HEK293 (cell line): ENCODE measurements around the gene MYL7.

Source experiments
- CTCF ChIA-PET: fragments of 350-600 bp; formaldehyde crosslinking; extraction: SDS; loops from one replicate; lab custom pipeline; 2021; ENCODE audit warnings: antibody characterized with exemption; lab: Yijun Ruan, JAX
- POLR2A ChIA-PET: fragments of 300-600 bp; formaldehyde crosslinking; extraction: SDS; loops from one replicate; lab custom pipeline; 2020; ENCODE audit warnings: antibody characterized with exemption, inconsistent platforms; lab: Yijun Ruan, JAX
- H3K27ac ChIP-seq: fragments of 200-500 bp; sonication (Bioruptor generic); 2 replicates; pipeline ENCODE4 v1.5.1; 2014; ENCODE audit warnings: low read depth, low read length, control low read depth, inconsistent platforms; ENCODE audit errors: extremely low read depth
- H3K36me3 ChIP-seq, 2 experiments: fragments of 200-500 bp in 1 of 2; sonication (Bioruptor generic) in 1 of 2; 1 replicate in 1 of 2; 2 replicates in 1 of 2; pipeline ENCODE4 v1.5.1; 2014 to 2017; ENCODE audit warnings: inconsistent platforms in 2 of 2, low read length in 2 of 2; ENCODE audit not compliant: control insufficient read depth in 2 of 2, insufficient read depth in 1 of 2
- H3K4me1 ChIP-seq: fragments of 200-500 bp; sonication (Bioruptor generic); 2 replicates; pipeline ENCODE4 v1.5.1; 2014; ENCODE audit warnings: mild to moderate bottlenecking, low read length, inconsistent platforms; ENCODE audit not compliant: control insufficient read depth, insufficient read depth
- H3K4me3 ChIP-seq: 2 replicates; pipeline ENCODE4 v1.5.1; 2011; ENCODE audit warnings: low read depth, mild to moderate bottlenecking, control low read depth, low read length, moderate library complexity
- H3K9me3 ChIP-seq: fragments of 200-500 bp; sonication (Bioruptor generic); 2 replicates; pipeline ENCODE4 v1.5.1; 2014; ENCODE audit warnings: low read depth, low read length, inconsistent platforms; ENCODE audit not compliant: control insufficient read depth, insufficient read depth
- GLI4 ChIP-seq: fragments of 450-650 bp; formaldehyde crosslinking; IDR thresholded peaks from 2 replicates; pipeline ENCODE4 v1.5.1; 2016; ENCODE audit warnings: missing biosample characterization, missing genetic modification characterization
- SP3 ChIP-seq: fragments of 450-650 bp; formaldehyde crosslinking; IDR thresholded peaks from 2 replicates; pipeline ENCODE4 v1.5.1; 2016; ENCODE audit warnings: missing biosample characterization, missing genetic modification characterization
- ZBTB7A ChIP-seq: fragments of 450-650 bp; formaldehyde crosslinking; IDR thresholded peaks from 2 replicates; pipeline ENCODE4 v1.5.1; 2016; ENCODE audit warnings: low read depth, missing biosample characterization, missing genetic modification characterization
- ZEB2 ChIP-seq: fragments of 450-650 bp; formaldehyde crosslinking; IDR thresholded peaks from 2 replicates; pipeline ENCODE4 v1.5.1; 2016; ENCODE audit warnings: missing biosample characterization, missing genetic modification characterization
- ZFP69B ChIP-seq: fragments of 450-650 bp; formaldehyde crosslinking; IDR thresholded peaks from 2 replicates; pipeline ENCODE4 v1.5.1; 2016; ENCODE audit warnings: missing biosample characterization, missing genetic modification characterization
- ZNF169 ChIP-seq: fragments of 450-650 bp; formaldehyde crosslinking; IDR thresholded peaks from 2 replicates; pipeline ENCODE4 v1.5.1; 2016; ENCODE audit warnings: missing biosample characterization, missing genetic modification characterization
- ZNF175 ChIP-seq: fragments of 450-650 bp; formaldehyde crosslinking; IDR thresholded peaks from 2 replicates; pipeline ENCODE4 v1.5.1; 2016; ENCODE audit warnings: missing biosample characterization, missing genetic modification characterization
- ZNF23 ChIP-seq: fragments of 450-650 bp; formaldehyde crosslinking; IDR thresholded peaks from 2 replicates; pipeline ENCODE4 v1.5.1; 2016; ENCODE audit warnings: missing biosample characterization, missing genetic modification characterization, borderline replicate concordance
- ZNF335 ChIP-seq: fragments of 450-650 bp; formaldehyde crosslinking; conservative IDR thresholded peaks from 2 replicates; pipeline ENCODE4 v1.5.1; 2016; ENCODE audit warnings: missing biosample characterization, missing genetic modification characterization
- ZNF529 ChIP-seq: fragments of 450-650 bp; formaldehyde crosslinking; IDR thresholded peaks from 2 replicates; pipeline ENCODE4 v1.5.1; 2017; ENCODE audit warnings: missing genetic modification characterization, missing biosample characterization; ENCODE audit not compliant: insufficient replicate concordance
- ZNF776 ChIP-seq: fragments of 450-650 bp; formaldehyde crosslinking; IDR thresholded peaks from 2 replicates; pipeline ENCODE4 v1.5.0; 2017; ENCODE audit warnings: missing biosample characterization, missing genetic modification characterization, borderline replicate concordance
- TF ChIP-seq, protein P1 (sequence below): fragments of 450-650 bp; formaldehyde crosslinking; IDR thresholded peaks from 2 replicates; pipeline ENCODE4 v1.5.1; 2016; ENCODE audit warnings: missing biosample characterization, missing genetic modification characterization
- TF ChIP-seq, protein P2 (sequence below): fragments of 450-650 bp; formaldehyde crosslinking; IDR thresholded peaks from 2 replicates; pipeline ENCODE4 v1.5.1; 2017; ENCODE audit warnings: missing biosample characterization, mild to moderate bottlenecking, missing genetic modification characterization, moderate library complexity
- TF ChIP-seq, protein P3 (sequence below): fragments of 450-650 bp; formaldehyde crosslinking; IDR thresholded peaks from 2 replicates; pipeline ENCODE4 v1.5.1; 2016; ENCODE audit warnings: missing biosample characterization, missing genetic modification characterization

MYL7 gene

DNA sequence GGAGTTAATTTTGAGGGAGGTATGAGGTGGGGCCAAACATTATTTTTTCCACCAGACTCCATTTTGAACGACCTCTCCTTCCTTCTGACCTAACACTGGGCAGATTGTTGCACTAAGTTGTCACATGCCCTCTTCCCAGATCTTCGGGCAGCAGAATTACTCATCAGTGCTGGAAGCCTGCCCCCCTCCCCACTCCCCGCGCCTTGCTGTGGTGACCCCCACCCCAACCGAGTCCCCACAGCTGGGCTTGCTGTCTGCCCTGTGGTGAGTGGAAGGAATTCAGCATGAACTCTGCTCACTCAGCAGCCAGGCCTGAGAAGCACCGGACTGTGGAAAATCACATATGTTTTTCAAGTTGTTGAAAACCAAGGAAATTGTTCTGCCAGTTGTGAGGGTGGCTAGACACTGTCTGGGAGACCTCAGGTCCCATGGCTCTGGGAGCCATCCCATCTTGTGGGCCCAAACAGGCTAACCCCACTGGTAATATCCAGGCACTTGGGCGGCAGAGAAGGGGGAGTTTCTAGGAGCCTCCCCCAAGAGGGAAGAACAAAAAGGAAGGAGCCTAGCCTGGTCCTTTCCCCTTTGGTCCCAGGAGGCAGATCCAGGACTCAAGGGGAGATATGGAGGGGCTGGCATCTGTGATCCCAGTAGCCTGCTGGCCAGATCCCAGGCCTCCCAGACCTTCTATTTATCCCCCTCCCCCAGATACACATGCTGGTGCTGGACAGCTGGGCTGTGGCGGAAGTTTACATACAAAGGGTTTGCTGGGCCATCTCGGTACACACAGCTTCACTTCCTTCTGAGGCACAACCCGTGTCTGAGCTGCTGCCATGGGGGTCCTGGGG, 40.5 kb downstream of the MYL7 start (continued):
- TF ChIP-seq, protein P1, sequence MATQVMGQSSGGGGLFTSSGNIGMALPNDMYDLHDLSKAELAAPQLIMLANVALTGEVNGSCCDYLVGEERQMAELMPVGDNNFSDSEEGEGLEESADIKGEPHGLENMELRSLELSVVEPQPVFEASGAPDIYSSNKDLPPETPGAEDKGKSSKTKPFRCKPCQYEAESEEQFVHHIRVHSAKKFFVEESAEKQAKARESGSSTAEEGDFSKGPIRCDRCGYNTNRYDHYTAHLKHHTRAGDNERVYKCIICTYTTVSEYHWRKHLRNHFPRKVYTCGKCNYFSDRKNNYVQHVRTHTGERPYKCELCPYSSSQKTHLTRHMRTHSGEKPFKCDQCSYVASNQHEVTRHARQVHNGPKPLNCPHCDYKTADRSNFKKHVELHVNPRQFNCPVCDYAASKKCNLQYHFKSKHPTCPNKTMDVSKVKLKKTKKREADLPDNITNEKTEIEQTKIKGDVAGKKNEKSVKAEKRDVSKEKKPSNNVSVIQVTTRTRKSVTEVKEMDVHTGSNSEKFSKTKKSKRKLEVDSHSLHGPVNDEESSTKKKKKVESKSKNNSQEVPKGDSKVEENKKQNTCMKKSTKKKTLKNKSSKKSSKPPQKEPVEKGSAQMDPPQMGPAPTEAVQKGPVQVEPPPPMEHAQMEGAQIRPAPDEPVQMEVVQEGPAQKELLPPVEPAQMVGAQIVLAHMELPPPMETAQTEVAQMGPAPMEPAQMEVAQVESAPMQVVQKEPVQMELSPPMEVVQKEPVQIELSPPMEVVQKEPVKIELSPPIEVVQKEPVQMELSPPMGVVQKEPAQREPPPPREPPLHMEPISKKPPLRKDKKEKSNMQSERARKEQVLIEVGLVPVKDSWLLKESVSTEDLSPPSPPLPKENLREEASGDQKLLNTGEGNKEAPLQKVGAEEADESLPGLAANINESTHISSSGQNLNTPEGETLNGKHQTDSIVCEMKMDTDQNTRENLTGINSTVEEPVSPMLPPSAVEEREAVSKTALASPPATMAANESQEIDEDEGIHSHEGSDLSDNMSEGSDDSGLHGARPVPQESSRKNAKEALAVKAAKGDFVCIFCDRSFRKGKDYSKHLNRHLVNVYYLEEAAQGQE (tag by site-specific recombination), result peak; percentile 49; the same call in 1 of the 2 replicates

DNA sequence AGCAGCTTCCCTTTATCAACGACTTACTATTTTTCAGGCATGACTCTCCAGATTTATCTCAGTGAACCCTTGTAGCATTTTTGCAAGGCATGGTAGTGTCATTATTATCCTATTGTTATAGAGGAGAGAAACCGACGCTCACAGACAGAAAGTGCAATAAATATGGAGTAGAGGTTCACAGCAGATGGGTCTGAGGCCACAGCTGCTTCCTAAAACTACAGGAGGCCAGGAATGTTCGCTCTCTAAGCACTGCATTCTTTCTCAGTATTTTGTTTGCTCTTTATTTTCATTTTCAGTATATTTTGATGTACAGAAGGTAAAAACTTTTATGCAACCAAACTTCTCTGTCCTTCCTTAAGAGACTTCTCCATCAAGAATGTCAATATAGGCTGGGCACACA, 41.5 kb downstream of the MYL7 start:
- ChIA-PET POLR2A (no interaction called here), CTCF (interaction anchor here (1.5 to 1.6 kb wide), 2 partner anchors 10 to 27 kb away, joined by 3 to 6 read pairs; no protein-coding TSS in a partner anchor)
- no peaks in the 10 kb centered on the region for H3K36me3 ChIP-seq
- TF ChIP-seq SP3 (tag by site-specific recombination) (no peak), ZFP69B (tag by site-specific recombination) (no peak), GLI4 (tag by site-specific recombination) (no peak), ZNF529 (tag by site-specific recombination) (no peak), ZNF23 (tag by site-specific recombination) (no peak), ZNF169 (no peak), ZNF175 (no peak), ZNF776 (tag by site-specific recombination) (no peak), ZEB2 (no peak)
- TF ChIP-seq, protein P2, sequence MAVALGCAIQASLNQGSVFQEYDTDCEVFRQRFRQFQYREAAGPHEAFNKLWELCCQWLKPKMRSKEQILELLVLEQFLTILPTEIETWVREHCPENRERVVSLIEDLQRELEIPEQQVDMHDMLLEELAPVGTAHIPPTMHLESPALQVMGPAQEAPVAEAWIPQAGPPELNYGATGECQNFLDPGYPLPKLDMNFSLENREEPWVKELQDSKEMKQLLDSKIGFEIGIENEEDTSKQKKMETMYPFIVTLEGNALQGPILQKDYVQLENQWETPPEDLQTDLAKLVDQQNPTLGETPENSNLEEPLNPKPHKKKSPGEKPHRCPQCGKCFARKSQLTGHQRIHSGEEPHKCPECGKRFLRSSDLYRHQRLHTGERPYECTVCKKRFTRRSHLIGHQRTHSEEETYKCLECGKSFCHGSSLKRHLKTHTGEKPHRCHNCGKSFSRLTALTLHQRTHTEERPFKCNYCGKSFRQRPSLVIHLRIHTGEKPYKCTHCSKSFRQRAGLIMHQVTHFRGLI (tag by site-specific recombination), result no peak
- TF ChIP-seq, protein P3, sequence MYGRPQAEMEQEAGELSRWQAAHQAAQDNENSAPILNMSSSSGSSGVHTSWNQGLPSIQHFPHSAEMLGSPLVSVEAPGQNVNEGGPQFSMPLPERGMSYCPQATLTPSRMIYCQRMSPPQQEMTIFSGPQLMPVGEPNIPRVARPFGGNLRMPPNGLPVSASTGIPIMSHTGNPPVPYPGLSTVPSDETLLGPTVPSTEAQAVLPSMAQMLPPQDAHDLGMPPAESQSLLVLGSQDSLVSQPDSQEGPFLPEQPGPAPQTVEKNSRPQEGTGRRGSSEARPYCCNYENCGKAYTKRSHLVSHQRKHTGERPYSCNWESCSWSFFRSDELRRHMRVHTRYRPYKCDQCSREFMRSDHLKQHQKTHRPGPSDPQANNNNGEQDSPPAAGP (tag by site-specific recombination), result no peak
- no peaks in the 10 kb centered on the region for H3K9me3 ChIP-seq
- H3K4me3 ChIP-seq, result no peak overlapping the region
- H3K27ac ChIP-seq, result no peak overlapping the region
- H3K4me1 ChIP-seq, result no peaks in the 10 kb centered on the region; the same call in 1 of the 2 replicates

DNA sequence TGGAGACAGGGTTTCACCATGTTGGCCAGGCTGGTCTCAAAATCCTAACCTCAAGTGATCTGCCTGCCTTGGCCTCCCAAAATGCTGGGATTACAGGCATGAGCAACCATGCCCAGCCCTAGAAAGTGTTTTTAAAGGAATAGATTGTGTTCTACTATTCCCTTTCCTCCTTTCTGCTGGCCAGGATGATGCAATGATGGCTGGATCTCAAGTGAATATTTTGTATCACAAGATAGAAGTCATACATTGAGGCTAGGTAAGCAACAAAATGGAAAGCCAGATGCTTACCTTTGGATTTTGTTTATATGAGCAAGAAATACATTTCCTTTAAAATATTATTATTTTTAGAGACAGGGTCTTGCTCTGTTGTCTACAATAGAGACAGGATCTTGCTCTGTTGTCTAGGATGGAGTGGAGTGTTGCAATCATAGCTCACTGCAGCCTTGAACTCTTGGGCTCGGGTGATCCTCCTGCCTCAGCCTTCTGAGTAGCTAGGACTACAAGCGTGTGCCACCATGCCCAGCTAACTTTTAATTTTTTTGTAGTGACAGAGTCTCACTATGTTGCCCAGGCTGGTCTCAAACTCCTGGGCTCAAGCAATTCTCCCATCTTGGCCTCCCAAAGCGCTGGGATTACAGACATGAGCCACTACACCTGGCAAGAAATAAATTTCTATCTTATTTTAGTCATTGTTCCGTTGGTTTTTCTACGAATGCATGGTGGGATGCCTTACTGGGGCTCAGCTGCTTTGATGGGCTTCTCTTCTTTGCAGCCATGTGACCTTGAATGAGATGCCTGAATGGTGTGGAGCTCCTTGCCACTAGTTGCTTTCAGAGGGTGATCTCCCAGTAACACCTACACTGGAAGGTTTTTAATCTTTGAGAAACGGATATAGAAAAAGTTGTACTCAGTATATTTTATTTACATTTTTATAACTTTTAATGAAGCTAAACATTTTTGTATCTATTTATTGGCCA, 42.8 kb downstream of the MYL7 start:
- H3K27ac ChIP-seq, result no peak overlapping the region
- TF ChIP-seq ZBTB7A (tag by site-specific recombination), result no peak
- peak; percentile 8 for TF ChIP-seq ZNF335 (tag by site-specific recombination)

More for the DNA sequence above, 42.8 kb downstream of the MYL7 start:
- Histone ChIP-seq H3K36me3 (no peaks in the 10 kb centered on the region), H3K4me1 (no peaks in the 10 kb centered on the region; the same call in 1 of the 2 replicates), H3K4me3 (no peak overlapping the region), H3K9me3 (no peaks in the 10 kb centered on the region)
- ChIA-PET POLR2A (no interaction called here), CTCF (interaction anchor here (0.7 to 1.6 kb wide), 4 partner anchors 11 to 34 kb away, joined by 3 to 6 read pairs (median 3); no protein-coding TSS in a partner anchor)
